ENCODE results near the gene KIAA1328.
"Not testable (repeated sequence)": the region's sequence is repeated elsewhere in the genome, so short reads cannot be mapped to it uniquely, and the experiment has no call there.

Gene KIAA1328

GRCh38 chr18:36828630-36829361 lies at the start of gene KIAA1328, which contains the start of gene TPGS2:
KIAA1328 (plus strand) TSS chr18:36829127; CDS start chr18:36829139, 12 bp downstream.
TPGS2 (minus strand) TSS chr18:36829002; CDS start chr18:36828767, 235 bp downstream.
- DNase-seq (ENCODE audit: low spot score), result peak; percentile 73

- DNase-seq (ENCODE audit: low spot score), result no peak
These were observed 48.2 kb upstream of the KIAA1328 start for GRCh38 chr18:36780748-36781147.

- DNase-seq (ENCODE audit: low spot score), result no peak
These were observed 46.2 kb upstream of the KIAA1328 start for GRCh38 chr18:36782710-36783109.

- DNase-seq (ENCODE audit: low spot score), result no peak
These were observed 45.1 kb upstream of the KIAA1328 start for GRCh38 chr18:36783792-36784191.

GRCh38 chr18:36786686-36787085 lies 42.2 kb upstream of the KIAA1328 start:
- DNase-seq (ENCODE audit: low spot score), result peak; percentile 17

GRCh38 chr18:36792634-36793283 lies 36.2 kb upstream of the KIAA1328 start:
- DNase-seq (ENCODE audit: low spot score), result no peak

- no peak for DNase-seq (ENCODE audit: low spot score)
These were observed 30.0 kb upstream of the KIAA1328 start for GRCh38 chr18:36798738-36799473.

- no peak for DNase-seq (ENCODE audit: low spot score)
These were observed 23.8 kb upstream of the KIAA1328 start for GRCh38 chr18:36805105-36805504.

GRCh38 chr18:36808681-36809080 lies 20.2 kb upstream of the KIAA1328 start:
- no peak for DNase-seq (ENCODE audit: low spot score)

- peak; percentile 47 for DNase-seq (ENCODE audit: low spot score)
These were observed 19.1 kb upstream of the KIAA1328 start for GRCh38 chr18:36809590-36810381.

GRCh38 chr18:36811430-36811829 lies 17.5 kb upstream of the KIAA1328 start:
- DNase-seq (ENCODE audit: low spot score), result no peak

- no peak for DNase-seq (ENCODE audit: low spot score)
These were observed 17.0 kb upstream of the KIAA1328 start for GRCh38 chr18:36811955-36812354.

- DNase-seq (ENCODE audit: low spot score), result no peak
These were observed 16.2 kb upstream of the KIAA1328 start for GRCh38 chr18:36812678-36813077.

- DNase-seq (ENCODE audit: low spot score), result no peak
These were observed 15.7 kb upstream of the KIAA1328 start for GRCh38 chr18:36813101-36813775.

GRCh38 chr18:36813824-36814223 lies 15.1 kb upstream of the KIAA1328 start:
- DNase-seq (ENCODE audit: low spot score), result no peak

GRCh38 chr18:36814994-36815393 lies 13.9 kb upstream of the KIAA1328 start:
- DNase-seq (ENCODE audit: low spot score), result no peak

GRCh38 chr18:36816096-36816495 lies 12.8 kb upstream of the KIAA1328 start:
- DNase-seq (ENCODE audit: low spot score), result not testable (repeated sequence)

- DNase-seq (ENCODE audit: low spot score), result no peak
These were observed 11.9 kb upstream of the KIAA1328 start for GRCh38 chr18:36817039-36817438.

GRCh38 chr18:36818652-36819051 lies 10.3 kb upstream of the KIAA1328 start:
- no peak for DNase-seq (ENCODE audit: low spot score)

- no peak for DNase-seq (ENCODE audit: low spot score)
These were observed 9.3 kb upstream of the KIAA1328 start for GRCh38 chr18:36819621-36820020.

GRCh38 chr18:36821681-36822080 lies 7.2 kb upstream of the KIAA1328 start:
- no peak for DNase-seq (ENCODE audit: low spot score)
